K562 (cell line): ENCODE data around the gene FMNL1. TPM values are rescaled to one million over a fixed set of nuclear protein-coding genes. Genes with fewer than 3 reads are reported as not detected.

Experiments used
- ATAC-seq: fragments of 200-7000 bp; cut with Tn5 transposase; 3 replicates; pipeline ENCODE4 v1.9.1; 2020; ENCODE audit warnings: moderate library complexity
- BruUV-seq: library from RNA; stranded (reverse); fragments of 400-500 nt; replicated peaks from 2 replicates; lab custom pipeline; 2021; lab: Mats Ljungman, UMichigan
- CTCF ChIA-PET: fragments of 300-600 bp; formaldehyde crosslinking; extraction: SDS; loops from one replicate; lab custom pipeline; 2021; ENCODE audit warnings: low intra/inter-chr PET ratio; lab: Yijun Ruan, JAX
- POLR2A ChIA-PET: fragments of 300-600, 350-650 bp; sonication (Branson Sonifier 250); formaldehyde crosslinking; extraction: SDS; loops from one replicate; lab custom pipeline; 2021; ENCODE audit warnings: antibody characterized with exemption, inconsistent platforms; lab: Yijun Ruan, JAX
- DNase-seq, 4 experiments: peaks; one replicate each; pipeline versions ENCODE4 v3.0.0 to v3.0.0-alpha.2; 2011 to 2018; ENCODE audit warnings: low spot score in 3 of 4, mixed read lengths in 3 of 4; ENCODE audit errors: extremely low read depth in 1 of 4
- FAIRE-seq: peaks from 2 replicates; lab custom pipeline; 2011; peaks lifted over from hg19 to GRCh38; lab: Jason Lieb, UNC
- H2AFZ ChIP-seq: 2 replicates; pipeline ENCODE4 v1.6.0; 2011; ENCODE audit warnings: low read depth, low read length, control low read depth, inconsistent platforms
- H3K27ac ChIP-seq: fragments of 200-600 bp; 3 replicates; pipeline ENCODE4 v1.8.0; 2011; ENCODE audit warnings: low read depth, mild to moderate bottlenecking, control low read depth, inconsistent platforms, low read length, moderate library complexity, mixed read lengths; ENCODE audit errors: extremely low read depth
- H3K27me3 ChIP-seq, 2 experiments: fragments of 300-600 bp in 1 of 2; 2 replicates in 1 of 2; 3 replicates in 1 of 2; pipeline versions ENCODE4 v1.6.0 to v1.8.0; 2011; ENCODE audit warnings: inconsistent platforms in 2 of 2, low read length in 2 of 2, mild to moderate bottlenecking in 1 of 2, mixed read lengths in 1 of 2, moderate library complexity in 1 of 2; ENCODE audit not compliant: control insufficient read depth in 2 of 2, insufficient read depth in 2 of 2
- H3K36me3 ChIP-seq: fragments of 300-600 bp; 3 replicates; pipeline ENCODE4 v1.8.0; 2011; ENCODE audit warnings: mild to moderate bottlenecking, low read length, inconsistent platforms; ENCODE audit not compliant: control insufficient read depth, insufficient read depth
- H3K4me1 ChIP-seq, 2 experiments: fragments of 200-600 bp in 1 of 2; replicated peaks in 1 of 2; 2 replicates in 1 of 2; 3 replicates in 1 of 2; pipeline versions ENCODE4 v1.5.1 to v1.8.0; 2011; ENCODE audit warnings: inconsistent platforms in 2 of 2, low read length in 2 of 2, mild to moderate bottlenecking in 1 of 2, mixed read lengths in 1 of 2, moderate library complexity in 1 of 2; ENCODE audit not compliant: control insufficient read depth in 2 of 2, insufficient read depth in 2 of 2
- H3K4me2 ChIP-seq: 2 replicates; pipeline ENCODE4 v1.6.1; 2011; ENCODE audit warnings: low read length, control low read depth, inconsistent platforms, mixed read lengths; ENCODE audit not compliant: insufficient read depth
- H3K4me3 ChIP-seq: fragments of 200-600 bp; sonication (generic), shearing (Covaris generic); 2 replicates; pipeline ENCODE4 v1.5.1; 2016; ENCODE audit warnings: control low read depth, inconsistent platforms
- H3K79me2 ChIP-seq: fragments of 200-600 bp; 3 replicates; pipeline ENCODE4 v1.8.0; 2011; ENCODE audit warnings: low read length, inconsistent platforms; ENCODE audit not compliant: control insufficient read depth, insufficient read depth
- H3K9ac ChIP-seq, 2 experiments: 2 replicates each; pipeline versions ENCODE4 v1.6.0 to v1.6.1; 2011; ENCODE audit warnings: low read depth in 2 of 2, low read length in 2 of 2, control low read depth in 1 of 2, inconsistent platforms in 1 of 2, mild to moderate bottlenecking in 1 of 2, mixed read lengths in 1 of 2; ENCODE audit not compliant: insufficient read depth in 1 of 2
- H3K9me1 ChIP-seq: one replicate; pipeline ENCODE4 v1.6.0; 2011; ENCODE audit warnings: inconsistent platforms, mild to moderate bottlenecking, low read length, moderate library complexity; ENCODE audit not compliant: control insufficient read depth, insufficient read depth
- H3K9me3 ChIP-seq: replicated peaks from 2 replicates; pipeline ENCODE4 v1.5.1; 2011; ENCODE audit warnings: low read depth, low read length, inconsistent platforms; ENCODE audit not compliant: control insufficient read depth, insufficient read depth
- H4K20me1 ChIP-seq: replicated peaks from 2 replicates; pipeline ENCODE4 v1.6.1; 2011; ENCODE audit warnings: low read length, inconsistent platforms, mixed read lengths; ENCODE audit not compliant: control insufficient read depth, insufficient read depth
- CHCHD3 ChIP-seq: fragments of 250-450 bp; sonication (Bioruptor Pico); IDR thresholded peaks from 2 replicates; pipeline ENCODE4 v2.1.2; 2022; ENCODE audit warnings: mild to moderate bottlenecking
- CSDE1 ChIP-seq, 2 experiments: fragments of 450-650 bp; IDR thresholded peaks; 2 replicates each; pipeline ENCODE4 v1.6.1; 2016; ENCODE audit warnings: mild to moderate bottlenecking in 1 of 2
- LEF1 ChIP-seq: fragments of 450-650 bp; IDR thresholded peaks from 2 replicates; pipeline ENCODE4 v1.6.1; 2016; ENCODE audit warnings: mild to moderate bottlenecking
- NFIC ChIP-seq: fragments of 450-650 bp; IDR thresholded peaks from 2 replicates; pipeline ENCODE4 v1.6.1; 2017; ENCODE audit warnings: mild to moderate bottlenecking, inconsistent platforms
- POLR2G ChIP-seq: fragments of 200-400 bp; formaldehyde crosslinking; IDR thresholded peaks from 2 replicates; pipeline ENCODE4 v1.6.1; 2017; ENCODE audit warnings: low read depth, mild to moderate bottlenecking, antibody characterized with exemption, low read length, moderate library complexity
- XRCC4 ChIP-seq: IDR thresholded peaks from one replicate; pipeline ENCODE4 v1.6.1; 2011; ENCODE audit not compliant: insufficient read depth, insufficient read length; ENCODE audit errors: extremely low read depth
- ZNF695 ChIP-seq: fragments of 450-650 bp; formaldehyde crosslinking; IDR thresholded peaks from 2 replicates; pipeline ENCODE4 v1.4.0; 2020; ENCODE audit warnings: mild to moderate bottlenecking, moderate library complexity
- ZNF75A ChIP-seq: fragments of 450-650 bp; formaldehyde crosslinking; IDR thresholded peaks from 2 replicates; pipeline ENCODE4 v1.4.0; 2020; ENCODE audit warnings: mild to moderate bottlenecking
- WGBS: fragments of 100-300 bp; shearing (Covaris generic); methylation state at CpG from one replicate; pipeline ENCODE4 v1.1.6; 2016; ENCODE audit warnings: low coverage, mixed read lengths; ENCODE audit not compliant: insufficient coverage; ENCODE audit errors: missing lambda C conversion rate; 5-methylcytosine and 5-hydroxymethylcytosine counted together
- in situ Hi-C: fragments of 300-500 bp; cut with MboI; formaldehyde crosslinking; loops from 4 replicates; pipeline ENCODE4 v1.15.0; 2018; ENCODE audit warnings: inconsistent platforms, mixed read lengths
- intact Hi-C: fragments of 100-400 bp; cut with micrococcal nuclease; formaldehyde crosslinking; loops from 2 replicates; pipeline ENCODE4 v1.14.2; 2022
- polyA plus RNA-seq, 8 experiments: library from polyadenylated mRNA; depleted of rRNA in 4 of 8; stranded (reverse) in 5 of 8; unstranded in 3 of 8; fragments of >200 nt; fragmentation: Nextera tagmentation in 2 of 8; fragmentation: Illumina TruSeq in 1 of 8; extraction: Ambion mirVana in 2 of 8; extraction: Trizol in 1 of 8; gene quantifications; 2 replicates each; pipeline versions ENCODE4 v1.2.1 to v1.2.3, GENCODE V29; 2011 to 2014; ENCODE audit warnings: inconsistent platforms in 1 of 8, missing spikeins in 1 of 8
- total RNA-seq, 7 experiments: library from RNA; depleted of rRNA in 6 of 7; stranded (reverse); fragments of >200 nt in 6 of 7; fragmentation: Illumina TruSeq in 2 of 7; extraction: Trizol in 2 of 7; gene quantifications; 2 replicates each; pipeline versions ENCODE4 v1.2.1 to v1.2.3, GENCODE V29; 2011 to 2021; ENCODE audit warnings: low replicate concordance in 1 of 7

The FMNL1 gene
- total and polyA plus RNA-seq, 9 of the 15 experiments (the other 6 are each of a cell fraction or from before 2014, with no cell fraction given): 0.70 to 36.6 (median 7.7) TPM

GRCh38 chr17:45267436-45268055 lies 45.9 kb downstream of the FMNL1 start:
- TF ChIP-seq CSDE1 (IDR thresholded peaks at IDR 0.05) (no peak), ZNF75A (no peak), ZNF695 (CRISPR knock-in tag) (no peak), NFIC (no peak), LEF1 (no peak), POLR2G (peak; percentile 23; the same call in 1 of the 2 replicates), XRCC4 (no peak), CHCHD3 (CRISPR knock-in tag) (no peak)
- WGBS: 92% methylated on average over 10 of the region's 10 CpGs
- POLR2A ChIA-PET: interaction anchor here (0.6 to 2.4 kb wide), 4 partner anchors 9 to 169 kb away, joined by 3 to 13 read pairs (median 3); no protein-coding TSS in a partner anchor
- no peaks in the 10 kb centered on the region for H3K27me3 ChIP-seq
- no peak for FAIRE-seq
- peaks cover 86% of the 10 kb centered on the region for H3K36me3 ChIP-seq
- no peaks in the 10 kb centered on the region for H3K9me3 ChIP-seq
- no peak overlapping the region; a peak in 1 of 4 replicates for H3K9ac ChIP-seq
- in situ Hi-C loops (no loop called here), intact Hi-C loops (no loop called here)
- H3K4me2 ChIP-seq: no peak overlapping the region
- ATAC-seq: no peak
- CTCF ChIA-PET: no interaction called here
- no peaks in the 10 kb centered on the region for H3K9me1 ChIP-seq
- peaks cover 0 to 13% of the 10 kb centered on the region in 2 experiments; a peak in 1 of 5 replicates for H3K4me1 ChIP-seq
- no peak overlapping the region for H3K27ac ChIP-seq
- no peak for DNase-seq
- no peak overlapping the region for H3K4me3 ChIP-seq
- no peaks in the 10 kb centered on the region for H3K79me2 ChIP-seq
- no TSS peak for BruUV-seq
- 0 out of 2 replicates have a peak, but pooled peaks cover 7% of the 10 kb centered on the region for H4K20me1 ChIP-seq
- H2AFZ ChIP-seq: no peak overlapping the region
